ENCODE results near the gene TENM4.

TENM4 gene

DNA sequence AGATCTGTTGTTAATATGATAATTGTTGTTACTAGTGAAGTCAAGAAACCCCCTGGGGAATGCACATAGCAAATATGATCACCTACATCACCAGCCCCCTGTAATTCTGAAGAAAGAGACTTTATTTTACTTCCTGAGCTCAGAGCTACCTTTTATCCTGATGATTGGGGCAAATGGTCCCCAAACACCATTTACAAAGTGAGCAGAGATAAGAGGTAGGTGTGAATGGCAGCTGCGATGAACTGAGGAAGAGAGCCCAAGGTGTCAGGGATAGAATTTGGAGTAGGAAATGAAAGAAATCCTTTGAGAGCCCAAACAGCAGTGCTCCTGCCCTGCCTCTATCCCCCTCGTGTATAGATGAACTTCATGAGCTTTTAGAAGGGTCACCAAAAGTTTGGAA lies 69.1 kb downstream of the TENM4 start:
- Mint-ChIP-seq H3K4me3 (no peak overlapping the region), H3K27me3 (peaks cover 2% of the 10 kb centered on the region), H3K36me3 (ENCODE audit: low read depth) (no peaks in the 10 kb centered on the region), H3K9me3 (no peaks in the 10 kb centered on the region), H3K27ac (no peak overlapping the region), H3K4me1 (ENCODE audit: low read depth) (no peaks in the 10 kb centered on the region)
- DNase-seq: no peak

DNA sequence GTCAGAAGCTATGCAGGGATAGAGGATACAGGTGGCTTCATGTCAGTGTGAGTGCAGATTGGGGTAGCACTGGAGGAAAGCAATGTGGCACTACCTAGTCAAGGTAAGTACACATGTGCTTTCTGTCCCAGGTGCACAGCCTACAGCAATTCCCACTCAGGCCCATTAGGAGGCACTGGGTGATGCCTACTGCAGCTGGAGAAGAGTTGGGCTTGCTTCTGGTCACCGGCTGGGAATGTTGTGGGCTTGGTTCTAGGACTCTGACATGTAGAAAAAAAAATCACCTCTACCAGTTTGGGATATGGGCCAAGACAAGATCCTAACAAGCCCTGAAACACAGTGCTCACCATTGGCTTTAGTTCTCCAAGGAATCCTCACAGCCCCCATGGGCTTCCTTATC lies 69.7 kb downstream of the TENM4 start:
- DNase-seq: no peak
- no peaks in the 10 kb centered on the region for H3K36me3 Mint-ChIP-seq (ENCODE audit: low read depth)
- peaks cover 2% of the 10 kb centered on the region for H3K27me3 Mint-ChIP-seq
- H3K4me3 Mint-ChIP-seq: no peak overlapping the region
- no peaks in the 10 kb centered on the region for H3K9me3 Mint-ChIP-seq
- no peak overlapping the region for H3K27ac Mint-ChIP-seq
- no peaks in the 10 kb centered on the region for H3K4me1 Mint-ChIP-seq (ENCODE audit: low read depth)

DNA sequence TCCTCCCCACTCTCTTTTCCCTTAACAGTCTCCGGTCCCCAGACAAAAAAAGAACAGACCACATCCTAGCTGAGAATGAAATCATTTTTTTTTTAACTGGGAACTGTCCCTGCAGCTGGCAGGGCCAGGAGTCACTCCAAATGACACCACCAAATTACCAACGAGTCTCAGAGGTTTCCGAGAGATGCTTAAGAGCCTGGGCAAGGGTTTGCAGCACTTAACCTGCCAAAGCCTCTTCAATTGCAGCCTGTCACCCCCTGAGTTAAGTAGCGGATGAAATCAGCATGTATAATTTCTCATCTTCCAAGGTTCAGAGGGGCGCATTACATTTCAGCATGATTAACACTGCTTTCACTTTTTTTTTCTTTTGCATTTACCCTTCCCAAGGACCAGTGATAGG lies 71.8 kb downstream of the TENM4 start:
- H3K27ac Mint-ChIP-seq: no peak overlapping the region
- no peaks in the 10 kb centered on the region for H3K36me3 Mint-ChIP-seq (ENCODE audit: low read depth)
- H3K4me1 Mint-ChIP-seq (ENCODE audit: low read depth): no peaks in the 10 kb centered on the region
- H3K4me3 Mint-ChIP-seq: no peak overlapping the region
- peaks cover 2% of the 10 kb centered on the region for H3K27me3 Mint-ChIP-seq
- no peaks in the 10 kb centered on the region for H3K9me3 Mint-ChIP-seq
- no peak for DNase-seq

DNA sequence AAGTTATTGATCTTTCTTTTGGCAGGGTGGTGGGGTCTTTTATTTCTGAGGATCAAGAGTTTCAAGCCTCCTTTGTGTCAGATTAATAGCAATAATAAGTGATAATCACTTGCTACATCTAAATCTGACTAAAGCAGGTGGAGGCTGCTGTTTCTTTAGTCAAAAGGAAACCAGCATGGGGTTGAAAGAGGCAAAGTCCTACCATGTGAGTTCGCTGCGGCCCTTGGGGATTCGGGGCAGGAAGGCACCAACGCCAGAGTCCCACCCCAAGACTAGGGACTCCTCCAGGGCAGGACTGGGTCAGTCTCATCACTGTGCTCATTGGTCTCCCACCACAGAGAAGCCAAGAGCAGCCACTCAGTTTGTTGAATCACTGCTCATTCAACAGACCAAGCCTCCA lies 73.0 kb downstream of the TENM4 start:
- no peak for DNase-seq
- no peaks in the 10 kb centered on the region for H3K4me1 Mint-ChIP-seq (ENCODE audit: low read depth)

DNA sequence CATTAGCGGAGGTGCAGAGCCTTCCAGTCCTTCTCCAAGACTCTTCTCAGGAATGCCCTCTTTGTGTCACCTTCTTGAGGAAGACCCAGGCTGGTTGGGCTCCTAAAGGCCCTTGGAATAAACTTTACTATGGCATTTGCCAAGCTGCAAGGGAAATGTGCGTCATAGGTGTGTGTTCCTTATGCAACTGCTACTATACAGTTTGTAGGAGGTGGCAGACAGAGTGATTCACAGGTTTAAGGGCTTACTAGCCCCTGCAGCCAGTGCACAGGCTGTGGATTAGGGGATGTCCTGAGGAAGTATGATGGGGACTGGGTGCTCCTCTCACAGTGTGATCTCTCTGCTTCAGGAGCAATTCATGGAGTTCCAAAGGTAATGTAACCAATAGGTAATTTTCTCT lies 74.6 kb downstream of the TENM4 start:
- Mint-ChIP-seq H3K27ac (no peak overlapping the region), H3K27me3 (peaks cover 2% of the 10 kb centered on the region), H3K36me3 (ENCODE audit: low read depth) (no peaks in the 10 kb centered on the region), H3K4me3 (no peak overlapping the region), H3K9me3 (no peaks in the 10 kb centered on the region), H3K4me1 (ENCODE audit: low read depth) (no peaks in the 10 kb centered on the region)
- no peak for DNase-seq

More for the DNA sequence above, 73.0 kb downstream of the TENM4 start:
- H3K4me3 Mint-ChIP-seq: no peak overlapping the region
- peaks cover 2% of the 10 kb centered on the region for H3K27me3 Mint-ChIP-seq
- no peaks in the 10 kb centered on the region for H3K36me3 Mint-ChIP-seq (ENCODE audit: low read depth)
- H3K9me3 Mint-ChIP-seq: no peaks in the 10 kb centered on the region
- no peak overlapping the region for H3K27ac Mint-ChIP-seq

DNA sequence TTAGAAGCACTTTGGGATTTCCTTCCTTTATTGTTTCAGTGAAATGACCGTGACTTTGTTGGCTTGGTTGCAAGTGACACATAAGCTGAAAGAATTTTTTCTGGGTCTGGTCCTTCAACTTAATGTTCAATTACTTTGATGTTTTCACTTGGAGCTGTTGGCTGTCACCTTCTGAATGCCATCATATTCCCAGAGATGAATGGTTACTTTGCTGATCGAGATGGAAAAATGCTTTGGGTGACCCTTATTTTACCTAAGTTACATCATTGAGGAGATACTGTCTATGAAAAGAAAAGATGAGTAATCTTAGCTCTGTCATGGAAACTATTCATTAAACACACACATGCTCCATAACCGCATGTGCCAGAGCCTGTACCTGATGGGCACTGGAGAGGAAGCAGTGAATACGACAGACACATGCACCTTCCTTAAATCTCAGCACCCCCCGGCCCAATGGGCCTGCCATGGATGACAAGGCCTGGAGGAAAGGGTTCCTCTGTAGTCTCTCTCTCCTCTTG lies 76.9 kb downstream of the TENM4 start:
- H3K36me3 Mint-ChIP-seq (ENCODE audit: low read depth): no peaks in the 10 kb centered on the region
- no peak overlapping the region for H3K4me3 Mint-ChIP-seq
- H3K9me3 Mint-ChIP-seq: no peaks in the 10 kb centered on the region
- no peak for DNase-seq
- H3K27me3 Mint-ChIP-seq: no peaks in the 10 kb centered on the region
- no peaks in the 10 kb centered on the region for H3K4me1 Mint-ChIP-seq (ENCODE audit: low read depth)
- no peak overlapping the region for H3K27ac Mint-ChIP-seq

DNA sequence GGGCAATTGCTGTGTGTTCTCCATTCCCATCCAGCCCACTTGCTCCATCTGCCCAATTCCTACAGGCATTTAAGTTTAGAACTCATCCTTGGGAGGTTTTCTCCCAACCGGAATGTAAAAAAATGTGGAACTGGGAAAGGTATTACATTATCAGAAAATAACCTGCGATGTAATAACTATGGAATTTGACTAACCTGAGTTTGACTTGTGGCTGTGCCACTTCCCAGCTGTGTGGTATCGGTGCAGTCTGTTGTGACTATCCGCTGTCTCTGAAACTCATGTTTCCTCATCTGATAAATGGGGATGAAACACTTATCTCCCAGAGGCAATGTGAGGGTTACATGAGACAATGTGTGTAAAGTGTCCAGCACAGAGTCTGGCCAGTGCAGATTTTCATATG lies 77.6 kb downstream of the TENM4 start:
- no peaks in the 10 kb centered on the region for H3K36me3 Mint-ChIP-seq (ENCODE audit: low read depth)
- no peak for DNase-seq

DNA sequence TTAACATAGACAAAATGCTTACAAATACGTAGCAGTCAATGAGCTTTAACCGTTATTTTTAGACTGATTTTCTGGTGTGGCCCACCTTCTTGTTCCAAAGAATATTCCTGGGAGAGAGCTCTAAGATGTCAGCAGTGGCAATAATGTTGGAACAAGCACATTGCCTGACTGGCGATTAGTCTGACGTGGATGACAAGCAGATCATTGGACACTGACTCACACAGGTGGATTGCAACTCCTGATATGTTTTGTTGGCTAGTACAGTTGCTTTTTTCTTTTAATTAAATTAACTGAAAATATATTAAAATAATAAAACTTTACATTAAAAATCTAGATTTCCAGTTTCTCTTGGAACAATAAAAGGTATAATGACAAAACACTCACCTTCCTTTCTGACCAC lies 78.0 kb downstream of the TENM4 start:
- H3K4me3 Mint-ChIP-seq: no peak overlapping the region
- DNase-seq: no peak
- no peaks in the 10 kb centered on the region for H3K4me1 Mint-ChIP-seq (ENCODE audit: low read depth)
- H3K27me3 Mint-ChIP-seq: no peaks in the 10 kb centered on the region
- H3K27ac Mint-ChIP-seq: no peak overlapping the region
- no peaks in the 10 kb centered on the region for H3K9me3 Mint-ChIP-seq
- H3K36me3 Mint-ChIP-seq (ENCODE audit: low read depth): no peaks in the 10 kb centered on the region

More for the DNA sequence above, 77.6 kb downstream of the TENM4 start:
- Mint-ChIP-seq H3K27me3 (no peaks in the 10 kb centered on the region), H3K4me3 (no peak overlapping the region), H3K4me1 (ENCODE audit: low read depth) (no peaks in the 10 kb centered on the region), H3K27ac (no peak overlapping the region), H3K9me3 (no peaks in the 10 kb centered on the region)

DNA sequence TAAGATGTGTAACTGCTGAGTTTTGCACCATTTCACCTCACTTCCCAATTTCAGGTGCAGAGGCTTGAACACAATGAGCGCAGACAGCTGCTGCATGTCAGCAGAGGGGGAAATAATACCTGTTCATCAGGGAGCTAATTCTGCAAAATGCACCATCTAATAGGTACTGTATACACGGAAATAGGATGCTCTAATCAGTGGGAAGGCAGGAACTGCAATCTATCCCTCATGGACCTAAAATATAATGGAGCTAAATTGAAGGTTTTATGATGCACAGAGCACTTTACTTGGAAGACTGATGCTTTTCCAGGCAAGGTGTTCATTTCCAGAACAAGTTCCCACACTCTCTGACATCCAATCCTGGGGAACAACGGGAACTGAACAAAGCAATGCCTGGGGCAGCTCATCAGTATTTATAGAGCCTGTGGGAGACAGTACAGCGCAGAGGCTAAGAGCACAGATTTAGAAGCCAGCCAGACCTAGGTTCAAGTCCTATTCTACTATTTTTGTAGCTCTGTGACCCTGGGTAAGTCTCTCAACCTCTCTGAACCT lies 78.5 kb downstream of the TENM4 start:
- Mint-ChIP-seq H3K4me3 (no peak overlapping the region), H3K4me1 (ENCODE audit: low read depth) (no peaks in the 10 kb centered on the region), H3K27ac (no peak overlapping the region), H3K36me3 (ENCODE audit: low read depth) (no peaks in the 10 kb centered on the region), H3K9me3 (peaks cover 5% of the 10 kb centered on the region), H3K27me3 (no peaks in the 10 kb centered on the region)
- no peak for DNase-seq

DNA sequence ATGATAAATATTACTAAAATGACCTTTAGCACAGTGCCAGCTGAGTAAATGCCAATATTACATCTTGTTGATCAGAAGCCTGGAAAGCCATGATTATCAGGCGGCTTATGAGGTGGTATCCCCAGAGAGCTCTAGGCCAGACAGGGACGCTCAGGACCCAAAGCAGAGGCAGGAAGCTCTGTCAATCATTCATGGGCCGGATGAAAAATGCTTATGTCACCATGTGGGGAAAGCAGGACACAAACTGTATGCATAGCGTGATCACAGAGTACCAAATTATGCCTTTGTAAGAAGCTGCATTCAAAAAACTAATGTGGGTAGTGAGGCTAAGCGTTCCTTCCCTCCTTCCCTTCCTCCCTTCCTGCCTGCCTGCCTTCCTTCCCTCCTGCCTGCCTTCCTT lies 82.6 kb downstream of the TENM4 start:
- H3K27me3 Mint-ChIP-seq: no peaks in the 10 kb centered on the region
- no peak overlapping the region for H3K4me3 Mint-ChIP-seq
- H3K4me1 Mint-ChIP-seq (ENCODE audit: low read depth): no peaks in the 10 kb centered on the region
- no peak overlapping the region for H3K27ac Mint-ChIP-seq
- H3K9me3 Mint-ChIP-seq: peaks cover 5% of the 10 kb centered on the region
- H3K36me3 Mint-ChIP-seq (ENCODE audit: low read depth): no peaks in the 10 kb centered on the region
- no peak for DNase-seq

DNA sequence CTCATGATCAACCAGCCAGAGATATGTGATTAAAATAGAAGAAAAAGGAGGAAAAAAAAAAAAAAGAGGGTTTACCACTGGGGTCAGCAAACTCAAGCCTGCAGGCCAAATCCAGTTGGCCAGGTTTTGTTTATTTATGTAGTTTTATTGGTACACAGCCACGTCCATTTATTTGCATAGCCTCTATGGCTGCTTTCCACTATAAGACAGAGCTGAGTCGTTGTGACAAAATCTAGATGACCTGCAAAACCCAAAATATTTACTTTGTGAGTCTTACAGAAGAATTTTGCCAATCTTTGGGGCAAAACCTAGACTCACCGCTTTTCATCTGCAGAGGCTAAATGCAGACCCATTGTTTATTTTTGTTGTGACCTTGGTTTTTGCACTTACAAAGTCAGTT lies 87.1 kb downstream of the TENM4 start:
- no peaks in the 10 kb centered on the region for H3K4me1 Mint-ChIP-seq (ENCODE audit: low read depth)
- no peak overlapping the region for H3K4me3 Mint-ChIP-seq
- no peak overlapping the region for H3K27ac Mint-ChIP-seq
- peaks cover 5% of the 10 kb centered on the region for H3K9me3 Mint-ChIP-seq
- H3K27me3 Mint-ChIP-seq: peaks cover 3% of the 10 kb centered on the region
- DNase-seq: no peak
- H3K36me3 Mint-ChIP-seq (ENCODE audit: low read depth): no peaks in the 10 kb centered on the region

DNA sequence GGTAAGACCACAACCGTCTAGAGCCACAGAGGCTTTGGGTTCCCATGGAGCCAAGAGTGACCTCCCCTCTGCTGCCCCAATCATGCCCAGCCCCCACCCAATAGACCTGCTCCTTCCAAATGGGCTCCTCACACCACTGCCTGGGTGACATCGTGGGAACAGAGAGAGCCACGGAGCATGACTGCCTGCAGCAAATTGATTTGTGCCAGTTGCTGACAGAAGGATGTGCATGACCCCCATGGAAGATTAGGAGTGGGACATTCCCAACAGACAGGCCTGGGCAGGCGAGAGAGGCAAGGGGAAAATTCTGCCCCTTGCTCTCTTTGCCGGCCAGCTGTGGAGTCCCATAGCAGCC lies 88.5 kb downstream of the TENM4 start:
- Mint-ChIP-seq H3K4me3 (no peak overlapping the region), H3K27me3 (peaks cover 3% of the 10 kb centered on the region), H3K27ac (no peak overlapping the region), H3K4me1 (ENCODE audit: low read depth) (no peaks in the 10 kb centered on the region), H3K36me3 (ENCODE audit: low read depth) (no peaks in the 10 kb centered on the region), H3K9me3 (peaks cover 1% of the 10 kb centered on the region)
- DNase-seq: no peak

DNA sequence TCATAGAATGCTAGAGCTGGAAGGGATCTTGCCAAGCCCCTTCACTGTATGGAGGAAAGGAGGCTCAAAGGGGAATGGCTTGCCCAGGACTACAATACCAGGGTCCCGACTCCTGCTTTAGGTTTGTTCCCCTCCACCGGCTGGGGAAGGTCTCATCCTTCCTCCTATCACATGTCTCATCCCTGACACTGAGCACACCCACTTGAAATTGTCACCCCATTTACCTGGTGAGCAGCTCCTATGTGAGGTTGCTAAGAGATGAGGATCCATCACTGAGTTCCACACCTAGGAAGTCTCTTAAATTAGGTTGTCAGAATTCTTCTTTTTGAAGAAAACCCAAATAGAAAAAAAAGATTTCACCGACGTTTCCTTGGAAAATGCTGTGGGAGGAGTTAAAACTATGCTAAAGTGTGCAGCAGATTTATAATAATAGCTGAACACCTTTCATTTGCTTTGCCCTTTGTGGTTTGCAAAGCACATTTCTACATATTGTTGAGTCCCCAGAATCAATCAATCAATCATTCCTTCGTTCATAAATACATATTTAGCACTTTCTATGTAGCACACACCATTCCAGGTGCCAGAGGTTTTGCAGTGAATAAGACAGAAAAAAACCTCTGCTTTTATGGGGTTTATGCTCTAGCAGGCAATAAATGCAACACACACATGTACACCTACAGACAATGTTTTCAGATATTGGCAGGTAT lies 91.7 kb downstream of the TENM4 start:
- DNase-seq: no peak
- H3K4me1 Mint-ChIP-seq (ENCODE audit: low read depth): no peaks in the 10 kb centered on the region
- no peak overlapping the region for H3K4me3 Mint-ChIP-seq
- peaks cover 3% of the 10 kb centered on the region for H3K27me3 Mint-ChIP-seq
- no peaks in the 10 kb centered on the region for H3K36me3 Mint-ChIP-seq (ENCODE audit: low read depth)
- H3K27ac Mint-ChIP-seq: no peak overlapping the region
- H3K9me3 Mint-ChIP-seq: peaks cover 3% of the 10 kb centered on the region

DNA sequence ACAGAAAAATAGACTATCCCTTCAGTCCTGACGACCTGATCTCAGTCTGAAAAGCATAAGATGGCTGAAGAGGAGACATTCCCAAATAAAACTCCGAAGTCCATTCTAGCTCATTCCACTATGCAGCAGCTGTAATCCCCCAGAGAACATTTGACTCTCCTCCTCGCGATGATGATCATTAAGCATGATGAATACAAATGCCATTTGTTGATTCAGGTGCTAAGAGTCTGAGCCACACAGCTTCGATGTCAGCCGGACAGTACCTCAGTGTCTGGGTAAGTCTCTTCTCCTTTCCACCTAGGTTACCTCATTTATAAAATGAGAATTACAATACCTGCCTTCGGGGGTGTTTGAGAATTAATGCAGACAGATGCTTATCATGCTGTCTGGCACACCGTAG lies 94.8 kb downstream of the TENM4 start:
- H3K4me3 Mint-ChIP-seq: no peak overlapping the region
- H3K36me3 Mint-ChIP-seq (ENCODE audit: low read depth): no peaks in the 10 kb centered on the region
- no peak for DNase-seq
- H3K27ac Mint-ChIP-seq: no peak overlapping the region
- peaks cover 3% of the 10 kb centered on the region for H3K9me3 Mint-ChIP-seq
- H3K4me1 Mint-ChIP-seq (ENCODE audit: low read depth): no peaks in the 10 kb centered on the region
- peaks cover 3% of the 10 kb centered on the region for H3K27me3 Mint-ChIP-seq

DNA sequence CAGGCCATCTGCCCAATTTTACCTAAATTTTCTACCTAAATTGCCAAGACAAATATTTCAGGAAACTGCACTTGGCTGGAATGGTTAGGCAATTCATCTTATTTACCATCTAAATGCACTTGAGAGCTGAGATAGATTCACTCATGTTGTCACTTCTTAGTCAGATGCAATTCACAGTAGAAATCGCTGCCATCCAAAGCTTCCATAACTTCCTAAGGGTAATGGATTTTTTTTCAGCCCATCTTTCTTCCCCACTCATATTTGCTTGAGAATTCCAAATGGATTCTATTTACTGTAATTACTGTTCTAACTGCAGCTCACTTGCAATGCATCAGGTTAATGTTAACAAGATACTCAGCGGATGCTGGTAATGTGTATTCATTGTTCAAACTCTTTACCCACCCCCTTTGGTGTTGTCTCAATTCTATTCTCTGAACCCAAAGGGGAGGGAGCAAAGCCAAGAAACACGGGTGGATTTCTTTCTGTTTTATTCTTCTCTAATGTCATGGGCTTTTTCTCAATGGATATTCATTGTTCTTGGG lies 96.0 kb downstream of the TENM4 start:
- H3K36me3 Mint-ChIP-seq (ENCODE audit: low read depth): no peaks in the 10 kb centered on the region
- H3K27ac Mint-ChIP-seq: no peak overlapping the region
- peaks cover 3% of the 10 kb centered on the region for H3K9me3 Mint-ChIP-seq
- H3K27me3 Mint-ChIP-seq: no peaks in the 10 kb centered on the region
- H3K4me3 Mint-ChIP-seq: no peak overlapping the region
- H3K4me1 Mint-ChIP-seq (ENCODE audit: low read depth): no peaks in the 10 kb centered on the region
- DNase-seq: no peak
